Measurements from ENCODE around the gene ALAS1.
"Not testable (repeated sequence)": the region's sequence is repeated elsewhere in the genome, so short reads cannot be mapped to it uniquely, and the experiment has no call there.

ALAS1 gene

DNA sequence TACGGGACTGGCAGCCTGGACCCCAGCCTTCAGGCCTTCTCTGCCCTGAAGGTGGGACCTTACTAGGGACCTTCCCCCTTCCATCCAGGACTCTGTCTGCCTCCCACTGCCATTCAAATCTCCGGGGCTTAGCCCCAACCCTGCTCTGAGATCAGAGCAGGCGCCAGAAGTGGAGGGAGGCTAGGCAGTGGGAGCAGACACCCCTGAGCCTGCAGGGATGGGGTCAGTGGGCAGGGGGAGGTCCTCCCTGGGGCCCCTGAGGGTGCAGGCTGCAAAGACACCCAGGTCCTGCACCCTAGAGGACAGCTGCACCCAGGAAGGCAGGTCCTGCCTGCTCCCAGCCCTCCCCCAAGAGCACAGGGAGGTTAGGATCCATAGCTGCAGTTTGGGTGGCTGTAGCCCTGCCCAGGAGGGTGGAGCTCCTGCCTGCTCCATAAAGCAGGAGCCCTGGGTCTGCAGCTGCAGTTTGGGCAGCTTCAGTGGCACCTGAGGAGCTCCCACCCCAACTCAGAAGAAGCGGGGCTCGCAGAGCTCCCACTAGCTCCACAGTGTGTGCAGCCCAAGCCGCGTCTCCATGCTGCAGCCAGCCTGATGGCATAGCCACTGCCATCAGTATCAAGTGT lies 35.6 kb upstream of the ALAS1 start:
- Histone ChIP-seq H3K27me3 (ENCODE audit: insufficient read depth, poor library complexity, severe bottlenecking) (no peaks in the 10 kb centered on the region), H3K27ac (replicated peaks) (no peak overlapping the region), H3K4me3 (replicated peaks; ENCODE audit: insufficient read depth, low read length) (no peak overlapping the region)
- TF ChIP-seq, protein P1, sequence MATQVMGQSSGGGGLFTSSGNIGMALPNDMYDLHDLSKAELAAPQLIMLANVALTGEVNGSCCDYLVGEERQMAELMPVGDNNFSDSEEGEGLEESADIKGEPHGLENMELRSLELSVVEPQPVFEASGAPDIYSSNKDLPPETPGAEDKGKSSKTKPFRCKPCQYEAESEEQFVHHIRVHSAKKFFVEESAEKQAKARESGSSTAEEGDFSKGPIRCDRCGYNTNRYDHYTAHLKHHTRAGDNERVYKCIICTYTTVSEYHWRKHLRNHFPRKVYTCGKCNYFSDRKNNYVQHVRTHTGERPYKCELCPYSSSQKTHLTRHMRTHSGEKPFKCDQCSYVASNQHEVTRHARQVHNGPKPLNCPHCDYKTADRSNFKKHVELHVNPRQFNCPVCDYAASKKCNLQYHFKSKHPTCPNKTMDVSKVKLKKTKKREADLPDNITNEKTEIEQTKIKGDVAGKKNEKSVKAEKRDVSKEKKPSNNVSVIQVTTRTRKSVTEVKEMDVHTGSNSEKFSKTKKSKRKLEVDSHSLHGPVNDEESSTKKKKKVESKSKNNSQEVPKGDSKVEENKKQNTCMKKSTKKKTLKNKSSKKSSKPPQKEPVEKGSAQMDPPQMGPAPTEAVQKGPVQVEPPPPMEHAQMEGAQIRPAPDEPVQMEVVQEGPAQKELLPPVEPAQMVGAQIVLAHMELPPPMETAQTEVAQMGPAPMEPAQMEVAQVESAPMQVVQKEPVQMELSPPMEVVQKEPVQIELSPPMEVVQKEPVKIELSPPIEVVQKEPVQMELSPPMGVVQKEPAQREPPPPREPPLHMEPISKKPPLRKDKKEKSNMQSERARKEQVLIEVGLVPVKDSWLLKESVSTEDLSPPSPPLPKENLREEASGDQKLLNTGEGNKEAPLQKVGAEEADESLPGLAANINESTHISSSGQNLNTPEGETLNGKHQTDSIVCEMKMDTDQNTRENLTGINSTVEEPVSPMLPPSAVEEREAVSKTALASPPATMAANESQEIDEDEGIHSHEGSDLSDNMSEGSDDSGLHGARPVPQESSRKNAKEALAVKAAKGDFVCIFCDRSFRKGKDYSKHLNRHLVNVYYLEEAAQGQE (IDR thresholded peaks at IDR 0.05; ENCODE audit: insufficient replicate concordance, low read depth), result no peak
- TF ChIP-seq SPI1 (IDR thresholded peaks at IDR 0.05; ENCODE audit: borderline replicate concordance, low read depth), result no peak
- no peak for TF ChIP-seq POLR2AphosphoS5 (IDR thresholded peaks at IDR 0.05; ENCODE audit: low read depth)
- TF ChIP-seq GABPA (IDR thresholded peaks at IDR 0.05; ENCODE audit: low read depth), result no peak
- TF ChIP-seq, protein P2, sequence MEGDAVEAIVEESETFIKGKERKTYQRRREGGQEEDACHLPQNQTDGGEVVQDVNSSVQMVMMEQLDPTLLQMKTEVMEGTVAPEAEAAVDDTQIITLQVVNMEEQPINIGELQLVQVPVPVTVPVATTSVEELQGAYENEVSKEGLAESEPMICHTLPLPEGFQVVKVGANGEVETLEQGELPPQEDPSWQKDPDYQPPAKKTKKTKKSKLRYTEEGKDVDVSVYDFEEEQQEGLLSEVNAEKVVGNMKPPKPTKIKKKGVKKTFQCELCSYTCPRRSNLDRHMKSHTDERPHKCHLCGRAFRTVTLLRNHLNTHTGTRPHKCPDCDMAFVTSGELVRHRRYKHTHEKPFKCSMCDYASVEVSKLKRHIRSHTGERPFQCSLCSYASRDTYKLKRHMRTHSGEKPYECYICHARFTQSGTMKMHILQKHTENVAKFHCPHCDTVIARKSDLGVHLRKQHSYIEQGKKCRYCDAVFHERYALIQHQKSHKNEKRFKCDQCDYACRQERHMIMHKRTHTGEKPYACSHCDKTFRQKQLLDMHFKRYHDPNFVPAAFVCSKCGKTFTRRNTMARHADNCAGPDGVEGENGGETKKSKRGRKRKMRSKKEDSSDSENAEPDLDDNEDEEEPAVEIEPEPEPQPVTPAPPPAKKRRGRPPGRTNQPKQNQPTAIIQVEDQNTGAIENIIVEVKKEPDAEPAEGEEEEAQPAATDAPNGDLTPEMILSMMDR (IDR thresholded peaks at IDR 0.05; ENCODE audit: insufficient read depth, low read length), result no peak
- no peak for DNase-seq (ENCODE audit: low read depth in 1 of 2, low spot score in 1 of 2)

DNA sequence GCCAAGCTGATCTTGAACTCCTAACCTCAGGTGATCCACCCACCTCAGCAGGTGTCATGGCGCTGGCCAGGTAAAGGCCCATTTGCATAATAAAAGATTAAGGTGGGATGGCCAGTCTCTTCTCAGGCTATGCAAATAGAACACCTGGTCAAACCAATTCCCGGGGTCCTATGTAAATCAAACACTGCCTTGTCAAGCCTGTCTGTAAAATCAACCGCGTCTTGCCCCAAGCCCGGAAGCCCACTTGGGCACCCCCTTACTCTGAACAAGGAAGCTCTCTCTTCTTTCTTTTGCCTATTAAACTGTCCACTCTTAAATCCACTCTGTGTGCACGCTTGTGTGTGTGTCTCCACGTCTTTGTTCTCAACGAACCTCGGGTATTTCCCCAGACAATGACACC lies 30.7 kb upstream of the ALAS1 start:
- TF ChIP-seq, protein P1 (IDR thresholded peaks at IDR 0.05; ENCODE audit: insufficient replicate concordance, low read depth), result no peak
- TF ChIP-seq SPI1 (IDR thresholded peaks at IDR 0.05; ENCODE audit: borderline replicate concordance, low read depth), result no peak
- Histone ChIP-seq H3K4me3 (replicated peaks; ENCODE audit: insufficient read depth, low read length) (no peak overlapping the region), H3K27ac (replicated peaks) (no peak overlapping the region), H3K27me3 (ENCODE audit: insufficient read depth, poor library complexity, severe bottlenecking) (no peaks in the 10 kb centered on the region)
- DNase-seq (ENCODE audit: low read depth in 1 of 2, low spot score in 1 of 2), result no peak

DNA sequence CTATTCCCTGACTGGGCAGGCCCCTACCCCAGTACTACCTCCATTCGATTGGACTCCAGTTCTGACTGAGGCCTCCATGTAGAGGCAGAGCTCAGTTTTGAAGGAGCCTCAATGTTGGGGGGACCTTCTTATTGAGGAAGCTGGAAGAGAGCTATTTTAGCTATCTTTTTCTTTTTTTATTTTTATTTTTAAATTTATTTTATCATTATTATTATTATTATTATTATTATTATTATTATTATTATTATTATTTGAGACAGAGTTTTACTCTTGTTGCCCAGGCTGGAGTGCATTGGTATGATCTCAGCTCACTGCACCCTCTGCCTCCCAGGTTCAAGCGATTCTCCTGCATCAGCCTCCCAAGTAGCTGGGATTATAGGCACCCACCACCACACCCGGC lies 27.7 kb upstream of the ALAS1 start:
- not testable (repeated sequence) for DNase-seq (ENCODE audit: low read depth in 1 of 2, low spot score in 1 of 2); H3K27me3 ChIP-seq (ENCODE audit: insufficient read depth, poor library complexity, severe bottlenecking); H3K4me3 ChIP-seq (replicated peaks; ENCODE audit: insufficient read depth, low read length)

DNA sequence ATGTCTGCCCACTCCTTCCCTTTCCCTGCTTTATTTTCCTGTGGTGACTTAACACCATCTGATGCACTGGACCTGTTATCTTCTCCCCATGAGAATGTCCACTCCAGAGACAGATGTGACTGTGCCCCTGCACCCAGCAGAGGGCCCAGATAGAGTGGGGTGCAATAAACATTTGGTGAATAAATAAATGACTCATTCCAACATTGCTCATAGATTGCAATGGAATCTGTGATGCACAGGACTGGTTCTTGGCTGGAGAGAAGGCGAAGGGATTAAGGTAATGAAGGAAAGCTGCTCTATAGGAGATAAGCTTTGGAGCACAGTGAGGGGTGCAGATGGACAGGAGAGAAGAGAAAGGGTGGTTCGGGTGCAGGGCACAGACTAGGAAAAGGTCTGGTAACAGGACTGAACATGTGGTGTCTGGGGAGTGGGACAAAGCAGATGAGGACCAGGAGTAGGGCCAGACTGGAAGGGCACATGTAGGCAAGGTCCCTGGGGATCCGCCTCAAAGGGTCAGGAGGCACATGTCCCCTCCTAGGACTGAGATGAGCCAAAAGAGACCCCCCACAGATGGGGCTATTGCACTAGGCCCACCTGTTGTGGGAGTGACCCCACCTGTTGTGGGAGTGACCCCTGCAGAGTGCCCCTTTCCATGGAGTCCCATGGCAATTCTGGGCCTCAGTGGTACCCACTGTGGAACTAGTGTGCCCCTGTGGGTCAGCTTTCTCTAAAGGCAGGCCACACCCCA lies 26.3 kb upstream of the ALAS1 start:
- no peak for DNase-seq (ENCODE audit: low read depth in 1 of 2, low spot score in 1 of 2)
- Histone ChIP-seq H3K27ac (replicated peaks) (no peak overlapping the region), H3K4me3 (replicated peaks; ENCODE audit: insufficient read depth, low read length) (no peak overlapping the region), H3K27me3 (ENCODE audit: insufficient read depth, poor library complexity, severe bottlenecking) (no peaks in the 10 kb centered on the region)
- no peak for TF ChIP-seq POLR2AphosphoS5 (IDR thresholded peaks at IDR 0.05; ENCODE audit: low read depth)
- TF ChIP-seq, protein P1 (IDR thresholded peaks at IDR 0.05; ENCODE audit: insufficient replicate concordance, low read depth), result no peak

More for the DNA sequence above, 27.7 kb upstream of the ALAS1 start:
- H3K27ac ChIP-seq (replicated peaks), result not testable (repeated sequence)
